OCI-LY3 (cell line): ENCODE data around the gene ZNF688.
A peak's percentile ranks its signal among the peaks of the same experiment; 100 is the strongest.

ENCODE experiments used
- H2AFZ ChIP-seq: fragments of 200-600, 300-600 bp; shearing (Covaris generic); 2 replicates; pipeline ENCODE4 v1.6.0; 2014; ENCODE audit warnings: antibody characterized with exemption, low read depth, low read length
- H3K27ac ChIP-seq: fragments of 200-600, 300-600 bp; sonication (generic); 2 replicates; pipeline ENCODE4 v1.5.1; 2014; ENCODE audit warnings: mild to moderate bottlenecking, low read length, moderate library complexity, mixed read lengths
- H3K27me3 ChIP-seq: fragments of 200-600, 300-600 bp; sonication (generic); 2 replicates; pipeline ENCODE4 v1.6.1; 2014; ENCODE audit warnings: low read depth, low read length, mixed read lengths
- H3K36me3 ChIP-seq: fragments of 200-600, 300-600 bp; sonication (generic); replicated peaks from 2 replicates; pipeline ENCODE3; 2014; ENCODE audit warnings: low read depth, low read length, mixed read lengths
- H3K4me1 ChIP-seq: fragments of 300-600, 200-600 bp; sonication (generic); 2 replicates; pipeline ENCODE4 v1.6.1; 2014; ENCODE audit warnings: low read length, mixed read lengths
- H3K4me2 ChIP-seq: fragments of 200-600, 300-600 bp; sonication (generic); 2 replicates; pipeline ENCODE4 v1.6.1; 2014; ENCODE audit warnings: low read length, mixed read lengths
- H3K4me3 ChIP-seq: fragments of 300-600, 200-600 bp; sonication (generic); 2 replicates; pipeline ENCODE4 v1.5.1; 2014; ENCODE audit warnings: antibody characterized with exemption, mild to moderate bottlenecking, low read length, moderate library complexity
- H3K79me2 ChIP-seq: fragments of 300-600, 200-600 bp; shearing (Covaris generic); 2 replicates; pipeline ENCODE4 v1.6.1; 2014; ENCODE audit warnings: mild to moderate bottlenecking, low read length, mixed read lengths
- H3K9ac ChIP-seq: fragments of 300-600, 200-600 bp; shearing (Covaris generic); 2 replicates; pipeline ENCODE4 v1.6.0; 2014; ENCODE audit warnings: mild to moderate bottlenecking, low read length, moderate library complexity
- H3K9me3 ChIP-seq: fragments of 200-600, 300-600 bp; shearing (Covaris generic); 2 replicates; pipeline ENCODE4 v1.6.1; 2014; ENCODE audit warnings: low read length, mixed read lengths; ENCODE audit not compliant: insufficient read depth
- H4K20me1 ChIP-seq: fragments of 200-600, 300-600 bp; sonication (generic); 2 replicates; pipeline ENCODE4 v1.6.1; 2016; ENCODE audit warnings: low read length, mixed read lengths; ENCODE audit not compliant: insufficient read depth
- EZH2phosphoT487 ChIP-seq: fragments of 200-600 bp; shearing (Covaris generic); IDR thresholded peaks from 2 replicates; pipeline ENCODE4 v1.6.1; 2018; ENCODE audit warnings: antibody characterized with exemption, mixed run types, low read depth
- TF ChIP-seq, protein P1 (sequence below): fragments of 200-600, 300-600 bp; sonication (generic); IDR thresholded peaks from 2 replicates; pipeline ENCODE4 v1.5.1; 2014; ENCODE audit warnings: antibody characterized with exemption, low read length, low read depth

The ZNF688 gene

DNA sequence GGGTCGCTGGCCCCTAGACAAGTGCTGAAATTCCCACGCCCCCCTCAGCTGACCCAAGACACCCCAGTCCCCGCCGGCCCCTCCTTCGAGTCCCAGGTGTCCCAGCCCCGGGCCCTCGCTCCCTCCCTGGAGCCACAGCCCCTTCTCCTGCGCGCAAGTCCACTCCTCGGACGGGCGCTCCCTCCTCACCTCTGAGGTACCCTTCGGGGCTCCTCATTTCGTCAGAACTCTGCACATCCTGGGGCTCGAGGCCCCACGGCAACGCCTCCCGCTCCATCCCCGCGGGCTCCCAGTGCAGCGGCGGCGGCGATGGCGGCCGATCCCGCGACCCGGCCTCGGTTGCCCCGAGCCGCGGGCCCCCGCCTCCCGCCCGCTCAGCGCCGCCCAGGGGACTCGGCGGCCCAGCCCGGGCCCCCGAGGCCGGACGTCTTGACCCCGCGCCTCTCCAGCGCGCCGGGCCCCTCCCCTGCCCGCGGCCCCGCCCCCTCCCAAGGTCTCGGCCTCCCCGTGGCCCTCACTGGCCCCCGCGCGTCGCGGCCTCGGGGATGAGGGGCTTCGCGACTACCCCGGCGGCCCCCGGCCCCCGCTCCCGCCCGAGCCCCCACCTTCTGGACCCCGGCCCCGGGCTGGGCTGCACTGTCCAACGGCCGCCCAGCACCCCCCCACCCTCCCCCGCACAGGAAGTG is 45.2 kb downstream of the ZNF688 start, which contains the start of gene ZNF768:
TSS of gene ZNF768 (minus strand) at position 430 of the 686 bp plus-strand sequence. CDS start at position 277, 153 bp downstream.
- Histone ChIP-seq H3K4me2 (peak within 1 kb of the TSS; percentile 96), H3K4me1 (peaks cover 18% of the 10 kb centered on the region), H3K9me3 (no peaks in the 10 kb centered on the region), H3K27me3 (no peaks in the 10 kb centered on the region), H3K36me3 (peaks cover 9% of the 10 kb centered on the region), H2AFZ (peak within 1 kb of the TSS; percentile 82; the same call in 1 of the 2 replicates), H3K27ac (peak within 1 kb of the TSS; percentile 88), H3K79me2 (no peaks in the 10 kb centered on the region; the same call in 1 of the 2 replicates), H3K4me3 (peak within 1 kb of the TSS; percentile 87), H4K20me1 (no peaks in the 10 kb centered on the region), H3K9ac (peak within 1 kb of the TSS; percentile 86)
- no peak for TF ChIP-seq EZH2phosphoT487
- TF ChIP-seq, protein P1, sequence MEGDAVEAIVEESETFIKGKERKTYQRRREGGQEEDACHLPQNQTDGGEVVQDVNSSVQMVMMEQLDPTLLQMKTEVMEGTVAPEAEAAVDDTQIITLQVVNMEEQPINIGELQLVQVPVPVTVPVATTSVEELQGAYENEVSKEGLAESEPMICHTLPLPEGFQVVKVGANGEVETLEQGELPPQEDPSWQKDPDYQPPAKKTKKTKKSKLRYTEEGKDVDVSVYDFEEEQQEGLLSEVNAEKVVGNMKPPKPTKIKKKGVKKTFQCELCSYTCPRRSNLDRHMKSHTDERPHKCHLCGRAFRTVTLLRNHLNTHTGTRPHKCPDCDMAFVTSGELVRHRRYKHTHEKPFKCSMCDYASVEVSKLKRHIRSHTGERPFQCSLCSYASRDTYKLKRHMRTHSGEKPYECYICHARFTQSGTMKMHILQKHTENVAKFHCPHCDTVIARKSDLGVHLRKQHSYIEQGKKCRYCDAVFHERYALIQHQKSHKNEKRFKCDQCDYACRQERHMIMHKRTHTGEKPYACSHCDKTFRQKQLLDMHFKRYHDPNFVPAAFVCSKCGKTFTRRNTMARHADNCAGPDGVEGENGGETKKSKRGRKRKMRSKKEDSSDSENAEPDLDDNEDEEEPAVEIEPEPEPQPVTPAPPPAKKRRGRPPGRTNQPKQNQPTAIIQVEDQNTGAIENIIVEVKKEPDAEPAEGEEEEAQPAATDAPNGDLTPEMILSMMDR: no peak

DNA sequence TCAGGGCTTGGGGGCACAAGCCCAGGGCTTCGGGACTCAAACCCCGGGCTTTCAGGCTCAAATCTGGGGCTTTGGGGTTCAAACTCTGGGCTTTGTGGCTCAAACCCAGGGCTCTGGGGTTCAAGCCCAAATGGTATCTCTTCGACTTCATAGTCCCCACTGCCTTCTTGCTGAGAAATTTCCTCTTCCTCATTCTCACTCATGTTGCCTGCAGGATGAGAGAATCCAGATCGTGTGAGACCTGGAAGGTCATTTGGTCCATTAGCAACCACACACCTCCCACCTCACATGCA is 45.7 kb downstream of the ZNF688 start:
- Histone ChIP-seq H3K36me3 (peaks cover 9% of the 10 kb centered on the region), H4K20me1 (no peaks in the 10 kb centered on the region), H3K4me1 (peaks cover 18% of the 10 kb centered on the region), H2AFZ (no peak overlapping the region), H3K79me2 (no peaks in the 10 kb centered on the region; the same call in 1 of the 2 replicates), H3K27ac (no peak overlapping the region; the same call in 1 of the 2 replicates), H3K9ac (peak overlapping the region; percentile 86), H3K27me3 (no peaks in the 10 kb centered on the region), H3K4me3 (peak overlapping the region; percentile 87), H3K4me2 (peak overlapping the region; percentile 72), H3K9me3 (no peaks in the 10 kb centered on the region)
- TF ChIP-seq EZH2phosphoT487: no peak
- TF ChIP-seq, protein P1: no peak

DNA sequence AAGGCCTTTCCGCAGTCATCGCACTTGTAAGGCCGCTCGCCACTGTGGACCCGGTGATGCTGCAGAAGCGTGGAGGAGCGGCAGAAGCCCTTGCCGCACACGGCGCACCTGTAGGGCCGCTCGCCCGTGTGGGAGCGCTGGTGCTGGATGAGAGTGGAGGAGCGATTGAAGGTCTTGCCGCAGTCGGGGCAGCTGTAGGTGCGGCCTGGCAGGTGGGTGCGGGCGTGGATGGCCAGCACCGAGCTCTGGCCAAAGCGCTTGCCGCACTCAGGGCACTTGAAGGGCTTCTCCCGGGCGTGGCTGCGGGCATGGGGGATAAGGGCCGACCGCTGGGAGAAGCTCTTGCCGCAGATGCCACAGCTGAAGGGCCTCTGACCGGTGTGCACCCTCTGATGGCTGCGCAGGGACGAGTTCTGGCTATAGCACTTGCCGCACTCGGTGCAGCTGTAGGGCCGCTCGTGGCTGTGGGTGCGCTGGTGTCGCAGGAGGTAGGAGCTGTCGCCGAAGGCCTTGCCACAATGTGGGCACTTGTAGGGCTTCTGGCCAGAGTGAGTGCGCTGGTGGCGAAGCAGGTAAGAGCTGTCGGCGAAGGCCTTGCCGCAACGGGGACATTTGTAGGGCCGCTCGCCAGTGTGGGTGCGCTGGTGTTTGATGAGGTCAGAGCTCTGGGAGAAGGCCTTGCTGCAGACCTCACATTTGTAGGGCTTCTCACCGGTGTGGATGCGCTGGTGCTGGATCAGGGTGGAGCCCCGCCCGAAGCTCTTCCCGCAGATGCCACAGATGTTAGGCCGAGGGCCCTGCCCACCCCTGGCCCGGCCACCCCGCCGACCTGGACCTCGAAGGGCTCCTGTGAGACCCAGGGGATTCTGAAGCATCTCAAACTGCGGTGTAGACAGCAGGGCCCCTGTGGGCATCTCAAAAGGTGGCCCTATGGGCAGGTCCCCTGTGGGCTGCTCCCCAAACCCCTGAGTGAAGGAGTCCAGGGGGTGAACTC is 46.6 kb downstream of the ZNF688 start:
- Histone ChIP-seq H3K27ac (no peak overlapping the region), H3K4me3 (no peak overlapping the region)

More for the DNA sequence above, 46.6 kb downstream of the ZNF688 start:
- Histone ChIP-seq H3K27me3 (no peaks in the 10 kb centered on the region), H3K9ac (no peak overlapping the region), H4K20me1 (no peaks in the 10 kb centered on the region), H2AFZ (no peak overlapping the region), H3K9me3 (no peaks in the 10 kb centered on the region), H3K36me3 (peaks cover 9% of the 10 kb centered on the region), H3K4me1 (peaks cover 18% of the 10 kb centered on the region), H3K79me2 (no peaks in the 10 kb centered on the region; the same call in 1 of the 2 replicates), H3K4me2 (no peak overlapping the region; the same call in 1 of the 2 replicates)
- TF ChIP-seq EZH2phosphoT487: no peak
- TF ChIP-seq, protein P1: no peak
